Measurements from ENCODE around the gene MTHFD1L.

GRCh38 chr6:150866991-150867501 is 1.5 kb downstream of the MTHFD1L start:
- no peak for TF ChIP-seq CTCF (IDR thresholded peaks at IDR 0.05)
- no peak for TF ChIP-seq POLR2A (IDR thresholded peaks at IDR 0.05)
